K562 (cell line): ENCODE measurements around the gene OSBP2. TPM values are rescaled to one million over a fixed set of nuclear protein-coding genes. Genes with fewer than 3 reads are reported as not detected.

Experiments
- ATAC-seq: fragments of 200-7000 bp; cut with Tn5 transposase; 3 replicates; pipeline ENCODE4 v1.9.1; 2020; ENCODE audit warnings: moderate library complexity
- BruUV-seq: library from RNA; stranded (reverse); fragments of 400-500 nt; replicated peaks from 2 replicates; lab custom pipeline; 2021; lab: Mats Ljungman, UMichigan
- CTCF ChIA-PET: fragments of 300-600 bp; formaldehyde crosslinking; extraction: SDS; loops from one replicate; lab custom pipeline; 2021; ENCODE audit warnings: low intra/inter-chr PET ratio; lab: Yijun Ruan, JAX
- POLR2A ChIA-PET: fragments of 300-600, 350-650 bp; sonication (Branson Sonifier 250); formaldehyde crosslinking; extraction: SDS; loops from one replicate; lab custom pipeline; 2021; ENCODE audit warnings: antibody characterized with exemption, inconsistent platforms; lab: Yijun Ruan, JAX
- DNase-seq, 4 experiments: peaks; one replicate each; pipeline versions ENCODE4 v3.0.0 to v3.0.0-alpha.2; 2011 to 2018; ENCODE audit warnings: low spot score in 3 of 4, mixed read lengths in 3 of 4; ENCODE audit errors: extremely low read depth in 1 of 4
- FAIRE-seq: peaks from 2 replicates; lab custom pipeline; 2011; peaks lifted over from hg19 to GRCh38; lab: Jason Lieb, UNC
- H2AFZ ChIP-seq: 2 replicates; pipeline ENCODE4 v1.6.0; 2011; ENCODE audit warnings: low read depth, low read length, control low read depth, inconsistent platforms
- H3K27ac ChIP-seq: fragments of 200-600 bp; 3 replicates; pipeline ENCODE4 v1.8.0; 2011; ENCODE audit warnings: low read depth, mild to moderate bottlenecking, control low read depth, inconsistent platforms, low read length, moderate library complexity, mixed read lengths; ENCODE audit errors: extremely low read depth
- H3K27me3 ChIP-seq, 2 experiments: fragments of 300-600 bp in 1 of 2; 2 replicates in 1 of 2; 3 replicates in 1 of 2; pipeline versions ENCODE4 v1.6.0 to v1.8.0; 2011; ENCODE audit warnings: inconsistent platforms in 2 of 2, low read length in 2 of 2, mild to moderate bottlenecking in 1 of 2, mixed read lengths in 1 of 2, moderate library complexity in 1 of 2; ENCODE audit not compliant: control insufficient read depth in 2 of 2, insufficient read depth in 2 of 2
- H3K36me3 ChIP-seq: fragments of 300-600 bp; 3 replicates; pipeline ENCODE4 v1.8.0; 2011; ENCODE audit warnings: mild to moderate bottlenecking, low read length, inconsistent platforms; ENCODE audit not compliant: control insufficient read depth, insufficient read depth
- H3K4me1 ChIP-seq, 2 experiments: fragments of 200-600 bp in 1 of 2; replicated peaks in 1 of 2; 2 replicates in 1 of 2; 3 replicates in 1 of 2; pipeline versions ENCODE4 v1.5.1 to v1.8.0; 2011; ENCODE audit warnings: inconsistent platforms in 2 of 2, low read length in 2 of 2, mild to moderate bottlenecking in 1 of 2, mixed read lengths in 1 of 2, moderate library complexity in 1 of 2; ENCODE audit not compliant: control insufficient read depth in 2 of 2, insufficient read depth in 2 of 2
- H3K4me2 ChIP-seq: 2 replicates; pipeline ENCODE4 v1.6.1; 2011; ENCODE audit warnings: low read length, control low read depth, inconsistent platforms, mixed read lengths; ENCODE audit not compliant: insufficient read depth
- H3K4me3 ChIP-seq: fragments of 200-600 bp; sonication (generic), shearing (Covaris generic); 2 replicates; pipeline ENCODE4 v1.5.1; 2016; ENCODE audit warnings: control low read depth, inconsistent platforms
- H3K79me2 ChIP-seq: fragments of 200-600 bp; 3 replicates; pipeline ENCODE4 v1.8.0; 2011; ENCODE audit warnings: low read length, inconsistent platforms; ENCODE audit not compliant: control insufficient read depth, insufficient read depth
- H3K9ac ChIP-seq, 2 experiments: 2 replicates each; pipeline versions ENCODE4 v1.6.0 to v1.6.1; 2011; ENCODE audit warnings: low read depth in 2 of 2, low read length in 2 of 2, control low read depth in 1 of 2, inconsistent platforms in 1 of 2, mild to moderate bottlenecking in 1 of 2, mixed read lengths in 1 of 2; ENCODE audit not compliant: insufficient read depth in 1 of 2
- H3K9me1 ChIP-seq: one replicate; pipeline ENCODE4 v1.6.0; 2011; ENCODE audit warnings: inconsistent platforms, mild to moderate bottlenecking, low read length, moderate library complexity; ENCODE audit not compliant: control insufficient read depth, insufficient read depth
- H3K9me3 ChIP-seq: replicated peaks from 2 replicates; pipeline ENCODE4 v1.5.1; 2011; ENCODE audit warnings: low read depth, low read length, inconsistent platforms; ENCODE audit not compliant: control insufficient read depth, insufficient read depth
- H4K20me1 ChIP-seq: replicated peaks from 2 replicates; pipeline ENCODE4 v1.6.1; 2011; ENCODE audit warnings: low read length, inconsistent platforms, mixed read lengths; ENCODE audit not compliant: control insufficient read depth, insufficient read depth
- MITF ChIP-seq: IDR thresholded peaks from 2 replicates; pipeline ENCODE4 v1.6.1; 2014; ENCODE audit warnings: antibody characterized with exemption
- NEUROD1 ChIP-seq: fragments of 150-350 bp; IDR thresholded peaks from 2 replicates; pipeline ENCODE4 v1.6.1; 2014; ENCODE audit warnings: borderline replicate concordance, low read length, low read depth; ENCODE audit not compliant: partially characterized antibody
- SMARCA4 ChIP-seq: fragments of 450-650 bp; IDR thresholded peaks from 2 replicates; pipeline ENCODE4 v1.6.1; 2016
- U2AF2 ChIP-seq: fragments of 200-400 bp; formaldehyde crosslinking; optimal IDR thresholded peaks from 2 replicates; pipeline ENCODE3; 2017; ENCODE audit warnings: low read depth, mild to moderate bottlenecking, low read length
- WGBS: fragments of 100-300 bp; shearing (Covaris generic); methylation state at CpG from one replicate; pipeline ENCODE4 v1.1.6; 2016; ENCODE audit warnings: low coverage, mixed read lengths; ENCODE audit not compliant: insufficient coverage; ENCODE audit errors: missing lambda C conversion rate; 5-methylcytosine and 5-hydroxymethylcytosine counted together
- in situ Hi-C: fragments of 300-500 bp; cut with MboI; formaldehyde crosslinking; loops from 4 replicates; pipeline ENCODE4 v1.15.0; 2018; ENCODE audit warnings: inconsistent platforms, mixed read lengths
- intact Hi-C: fragments of 100-400 bp; cut with micrococcal nuclease; formaldehyde crosslinking; loops from 2 replicates; pipeline ENCODE4 v1.14.2; 2022
- polyA plus RNA-seq, 8 experiments: library from polyadenylated mRNA; depleted of rRNA in 4 of 8; stranded (reverse) in 5 of 8; unstranded in 3 of 8; fragments of >200 nt; fragmentation: Nextera tagmentation in 2 of 8; fragmentation: Illumina TruSeq in 1 of 8; extraction: Ambion mirVana in 2 of 8; extraction: Trizol in 1 of 8; gene quantifications; 2 replicates each; pipeline versions ENCODE4 v1.2.1 to v1.2.3, GENCODE V29; 2011 to 2014; ENCODE audit warnings: inconsistent platforms in 1 of 8, missing spikeins in 1 of 8
- total RNA-seq, 7 experiments: library from RNA; depleted of rRNA in 6 of 7; stranded (reverse); fragments of >200 nt in 6 of 7; fragmentation: Illumina TruSeq in 2 of 7; extraction: Trizol in 2 of 7; gene quantifications; 2 replicates each; pipeline versions ENCODE4 v1.2.1 to v1.2.3, GENCODE V29; 2011 to 2021; ENCODE audit warnings: low replicate concordance in 1 of 7
- TF ChIP-seq, protein P1 (sequence below), 2 experiments: fragments of 450-650 bp; formaldehyde crosslinking in 1 of 2; IDR thresholded peaks; 2 replicates each; pipeline versions ENCODE4 v1.4.0 to v1.6.1; 2014 to 2020; ENCODE audit warnings: mild to moderate bottlenecking in 2 of 2, borderline replicate concordance in 1 of 2, low read depth in 1 of 2
- TF ChIP-seq, protein P2 (sequence below): conservative IDR thresholded peaks from 2 replicates; pipeline ENCODE4 v1.6.1; 2011; ENCODE audit warnings: low read depth, mild to moderate bottlenecking, low read length; ENCODE audit not compliant: control insufficient read depth

OSBP2 gene
- total and polyA plus RNA-seq, 9 of the 15 experiments (the other 6 are each of a cell fraction or from before 2014, with no cell fraction given), result 0.52 to 29.5 (median 21.6) TPM

DNA sequence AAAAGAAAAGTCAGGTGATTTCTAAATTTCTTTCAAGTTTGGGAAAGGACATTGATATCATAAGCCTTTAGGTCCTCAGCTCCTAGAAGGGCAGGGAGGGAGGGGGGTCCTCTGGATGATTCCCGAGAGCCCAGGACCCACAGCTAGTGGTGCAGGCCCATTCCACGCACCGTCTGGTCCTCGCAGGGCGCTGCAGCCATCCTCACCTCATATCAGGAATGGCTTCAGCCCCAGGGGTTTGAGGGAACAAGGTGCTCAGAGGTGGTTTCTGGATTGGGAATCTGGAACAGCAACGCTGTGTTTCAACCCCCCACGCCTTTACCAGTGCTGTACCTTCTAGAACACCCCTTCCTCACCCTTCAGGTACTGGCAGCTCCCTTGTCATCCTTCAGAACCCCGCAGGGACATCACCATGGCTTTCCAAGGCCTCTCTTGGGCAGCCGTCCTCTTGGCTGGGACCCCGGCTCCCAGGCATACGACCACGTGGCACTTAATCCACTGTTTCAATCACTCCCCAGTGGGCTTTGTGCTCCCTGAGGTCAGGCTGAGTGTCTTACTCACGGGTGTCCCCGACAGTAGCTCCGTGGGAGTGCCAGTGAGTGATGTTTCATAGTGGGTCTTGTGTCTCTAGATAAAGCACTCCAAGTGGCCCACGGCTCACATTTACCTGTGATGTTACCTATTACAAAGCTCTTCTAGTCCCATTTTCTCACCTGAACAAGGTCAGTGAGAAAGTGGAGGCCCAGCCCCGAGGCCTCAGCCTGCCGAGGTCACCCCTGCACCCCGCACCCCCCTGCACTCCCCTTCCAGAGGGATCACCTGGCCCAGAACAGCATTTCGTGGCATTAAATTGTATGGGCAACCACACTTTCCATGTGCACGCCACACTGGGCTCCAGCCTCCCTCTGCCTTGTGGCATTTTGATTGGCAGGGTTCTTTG is 180.0 kb downstream of the OSBP2 start:
- no peak for TF ChIP-seq SMARCA4
- TF ChIP-seq, protein P1, sequence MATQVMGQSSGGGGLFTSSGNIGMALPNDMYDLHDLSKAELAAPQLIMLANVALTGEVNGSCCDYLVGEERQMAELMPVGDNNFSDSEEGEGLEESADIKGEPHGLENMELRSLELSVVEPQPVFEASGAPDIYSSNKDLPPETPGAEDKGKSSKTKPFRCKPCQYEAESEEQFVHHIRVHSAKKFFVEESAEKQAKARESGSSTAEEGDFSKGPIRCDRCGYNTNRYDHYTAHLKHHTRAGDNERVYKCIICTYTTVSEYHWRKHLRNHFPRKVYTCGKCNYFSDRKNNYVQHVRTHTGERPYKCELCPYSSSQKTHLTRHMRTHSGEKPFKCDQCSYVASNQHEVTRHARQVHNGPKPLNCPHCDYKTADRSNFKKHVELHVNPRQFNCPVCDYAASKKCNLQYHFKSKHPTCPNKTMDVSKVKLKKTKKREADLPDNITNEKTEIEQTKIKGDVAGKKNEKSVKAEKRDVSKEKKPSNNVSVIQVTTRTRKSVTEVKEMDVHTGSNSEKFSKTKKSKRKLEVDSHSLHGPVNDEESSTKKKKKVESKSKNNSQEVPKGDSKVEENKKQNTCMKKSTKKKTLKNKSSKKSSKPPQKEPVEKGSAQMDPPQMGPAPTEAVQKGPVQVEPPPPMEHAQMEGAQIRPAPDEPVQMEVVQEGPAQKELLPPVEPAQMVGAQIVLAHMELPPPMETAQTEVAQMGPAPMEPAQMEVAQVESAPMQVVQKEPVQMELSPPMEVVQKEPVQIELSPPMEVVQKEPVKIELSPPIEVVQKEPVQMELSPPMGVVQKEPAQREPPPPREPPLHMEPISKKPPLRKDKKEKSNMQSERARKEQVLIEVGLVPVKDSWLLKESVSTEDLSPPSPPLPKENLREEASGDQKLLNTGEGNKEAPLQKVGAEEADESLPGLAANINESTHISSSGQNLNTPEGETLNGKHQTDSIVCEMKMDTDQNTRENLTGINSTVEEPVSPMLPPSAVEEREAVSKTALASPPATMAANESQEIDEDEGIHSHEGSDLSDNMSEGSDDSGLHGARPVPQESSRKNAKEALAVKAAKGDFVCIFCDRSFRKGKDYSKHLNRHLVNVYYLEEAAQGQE (IDR thresholded peaks at IDR 0.05; ENCODE audit: borderline replicate concordance), result no peak
- TF ChIP-seq, protein P1 (CRISPR knock-in tag; IDR thresholded peaks at IDR 0.05; ENCODE audit: low read depth), result no peak
- no peak for TF ChIP-seq MITF
- TF ChIP-seq, protein P2, sequence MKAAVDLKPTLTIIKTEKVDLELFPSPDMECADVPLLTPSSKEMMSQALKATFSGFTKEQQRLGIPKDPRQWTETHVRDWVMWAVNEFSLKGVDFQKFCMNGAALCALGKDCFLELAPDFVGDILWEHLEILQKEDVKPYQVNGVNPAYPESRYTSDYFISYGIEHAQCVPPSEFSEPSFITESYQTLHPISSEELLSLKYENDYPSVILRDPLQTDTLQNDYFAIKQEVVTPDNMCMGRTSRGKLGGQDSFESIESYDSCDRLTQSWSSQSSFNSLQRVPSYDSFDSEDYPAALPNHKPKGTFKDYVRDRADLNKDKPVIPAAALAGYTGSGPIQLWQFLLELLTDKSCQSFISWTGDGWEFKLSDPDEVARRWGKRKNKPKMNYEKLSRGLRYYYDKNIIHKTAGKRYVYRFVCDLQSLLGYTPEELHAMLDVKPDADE, result no peak
- no peak for TF ChIP-seq NEUROD1
- TF ChIP-seq U2AF2, result no peak
- Histone ChIP-seq H3K79me2 (no peaks in the 10 kb centered on the region), H3K9ac (no peak overlapping the region), H3K4me1 (peaks cover 16 to 65% of the 10 kb centered on the region in 2 experiments; a peak in 4 of 5 replicates), H3K9me1 (no peaks in the 10 kb centered on the region), H3K27me3 (no peaks in the 10 kb centered on the region), H4K20me1 (no peaks in the 10 kb centered on the region), H3K9me3 (no peaks in the 10 kb centered on the region), H3K27ac (no peak overlapping the region), H2AFZ (no peak overlapping the region), H3K4me3 (no peak overlapping the region), H3K4me2 (no peak overlapping the region), H3K36me3 (no peaks in the 10 kb centered on the region)
- DNase-seq, result no peak
- ChIA-PET POLR2A (interaction anchor here (0.6 to 0.7 kb wide), 2 partner anchors 11 to 43 kb away, joined by 3 to 4 read pairs; no protein-coding TSS in a partner anchor), CTCF (no interaction called here)
- intact Hi-C loops, result no loop called here
- WGBS, result 47% methylated on average over 16 of the region's 21 CpGs
- in situ Hi-C loops, result no loop called here
- no TSS peak for BruUV-seq
- no peak for ATAC-seq
- no peak for FAIRE-seq
